Measurements from ENCODE around the gene HES7. TPM values are rescaled to one million over a fixed set of nuclear protein-coding genes. Genes with fewer than 3 reads are reported as not detected.

Gene HES7
- total and polyA plus RNA-seq, 2 donors from 2014 or later = 0.25 TPM; not detected in 1

GRCh38 chr17:8125154-8125946 is 1.4 kb upstream of the HES7 start:
- Histone ChIP-seq H3K9ac (ENCODE audit: low read length in 3 of 3) (peak overlapping the region in 1 of 3 donors; percentile 12), H3K9me3 (ENCODE audit: control insufficient read depth in 2 of 3, insufficient read depth in 1 of 3, low read length in 3 of 3) (no peaks in the 10 kb centered on the region), H3K27me3 (ENCODE audit: control insufficient read depth, insufficient read depth, low read length) (peaks cover 18% of the 10 kb centered on the region), H3K36me3 (ENCODE audit: control insufficient read depth in 2 of 3, insufficient read depth in 3 of 3, low read length in 3 of 3) (no peaks in the 10 kb centered on the region), H3K27ac (ENCODE audit: low read depth in 2 of 2, low read length in 2 of 2) (no peak overlapping the region), H3K4me3 (ENCODE audit: low read length in 3 of 3) (peak overlapping the region; percentile 79 to 86 (median 80)), H3K4me1 (ENCODE audit: control insufficient read depth in 2 of 3, insufficient read depth in 2 of 3, low read depth in 1 of 3, low read length in 3 of 3) (peaks cover 3 to 42% (median 24%) of the 10 kb centered on the region in 3 donors)
- FAIRE-seq (no peak), DNase-seq (peak; percentile 89 to 93 (median 90))
- intact Hi-C loops (cut with DNase I) = loop anchor here (10.0 kb wide), 1 partner anchor 59 kb away; no protein-coding TSS in a partner anchor
- no peak for TF ChIP-seq CTCF (IDR thresholded peaks at IDR 0.05; ENCODE audit: borderline replicate concordance, extremely low read depth, insufficient read depth)

GRCh38 chr17:8124350-8125153 is 646 bp upstream of the HES7 start:
- peak in 3 of 5 donors; percentile 27 to 48 (median 31) for DNase-seq
- Histone ChIP-seq H3K27me3 (ENCODE audit: control insufficient read depth, insufficient read depth, low read length) (peaks cover 18% of the 10 kb centered on the region), H3K9ac (ENCODE audit: low read length in 3 of 3) (peak overlapping the region in 1 of 3 donors; percentile 12), H3K36me3 (ENCODE audit: control insufficient read depth in 2 of 3, insufficient read depth in 3 of 3, low read length in 3 of 3) (no peaks in the 10 kb centered on the region), H3K9me3 (ENCODE audit: control insufficient read depth in 2 of 3, insufficient read depth in 1 of 3, low read length in 3 of 3) (no peaks in the 10 kb centered on the region), H3K27ac (ENCODE audit: low read depth in 2 of 2, low read length in 2 of 2) (no peak overlapping the region), H3K4me1 (ENCODE audit: control insufficient read depth in 2 of 3, insufficient read depth in 2 of 3, low read depth in 1 of 3, low read length in 3 of 3) (peaks cover 3 to 42% (median 25%) of the 10 kb centered on the region in 3 donors), H3K4me3 (ENCODE audit: low read length in 3 of 3) (peak overlapping the region; percentile 17 to 48 (median 36))
- TF ChIP-seq CTCF (IDR thresholded peaks at IDR 0.05; ENCODE audit: borderline replicate concordance, extremely low read depth, insufficient read depth) = no peak
- intact Hi-C loops (cut with DNase I) = loop anchor here (10.0 kb wide), 1 partner anchor 60 kb away; no protein-coding TSS in a partner anchor
- no peak for FAIRE-seq

GRCh38 chr17:8122924-8123694 is 797 bp downstream of the HES7 start:
- Histone ChIP-seq H3K36me3 (ENCODE audit: control insufficient read depth in 2 of 3, insufficient read depth in 3 of 3, low read length in 3 of 3) (no peaks in the 10 kb centered on the region), H3K4me3 (ENCODE audit: low read length in 3 of 3) (peak overlapping the region; percentile 35 to 43 (median 36)), H3K4me1 (ENCODE audit: control insufficient read depth in 2 of 3, insufficient read depth in 2 of 3, low read depth in 1 of 3, low read length in 3 of 3) (peaks cover 3 to 47% (median 29%) of the 10 kb centered on the region in 3 donors), H3K9me3 (ENCODE audit: control insufficient read depth in 2 of 3, insufficient read depth in 1 of 3, low read length in 3 of 3) (no peaks in the 10 kb centered on the region), H3K9ac (ENCODE audit: low read length in 3 of 3) (peak overlapping the region in 1 of 3 donors; percentile 15), H3K27ac (ENCODE audit: low read depth in 2 of 2, low read length in 2 of 2) (no peak overlapping the region), H3K27me3 (ENCODE audit: control insufficient read depth, insufficient read depth, low read length) (peaks cover 18% of the 10 kb centered on the region)
- DNase-seq (peak in 4 of 5 donors; percentile 44 to 85 (median 56)), FAIRE-seq (no peak)
- TF ChIP-seq CTCF (IDR thresholded peaks at IDR 0.05; ENCODE audit: borderline replicate concordance, extremely low read depth, insufficient read depth) = no peak
- intact Hi-C loops (cut with DNase I) = loop anchor here (10.0 kb wide), 1 partner anchor 62 kb away; no protein-coding TSS in a partner anchor

Data from kidney (tissue), 14 donors.